HG02973 (cell line): ENCODE data around the gene CAND2.

Experiments used
- ATAC-seq: cut with Tn5 transposase; IDR thresholded peaks from one replicate; pipeline ENCODE4 v1.9.1; 2021; ENCODE audit warnings: moderate library complexity; ENCODE audit not compliant: unreplicated experiment

CAND2 gene

GRCh38 chr3:12882336-12883310 is 86.1 kb downstream of the CAND2 start:
- no peak for ATAC-seq

DNA sequence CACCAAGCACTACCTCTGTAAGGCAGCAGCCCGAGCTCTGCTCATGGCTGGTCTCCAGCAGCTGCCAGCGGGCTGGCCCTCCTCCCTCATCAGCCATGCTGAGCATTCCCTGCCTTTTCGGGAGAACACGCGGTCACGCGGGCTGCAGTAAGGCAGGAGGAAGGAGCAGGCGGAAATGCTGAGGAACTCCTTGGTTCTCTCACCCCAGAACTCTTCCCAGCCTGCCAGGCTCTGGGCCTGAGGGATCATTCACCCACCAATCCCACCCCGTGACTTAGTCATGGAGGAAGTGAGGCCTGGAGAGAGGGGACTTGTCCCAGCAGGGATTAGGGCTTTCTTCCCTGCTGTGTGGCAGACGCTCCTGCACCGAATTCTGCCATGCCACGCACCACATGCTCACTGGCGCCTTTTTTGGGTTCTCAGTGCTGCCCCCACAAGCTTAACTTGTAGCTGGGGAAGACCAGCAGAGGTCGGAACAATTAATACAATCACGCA is 87.8 kb downstream of the CAND2 start:
- no peak for ATAC-seq
